DND-41 (cell line): ENCODE data around the gene MOGAT1.

Experiments
- ATAC-seq: fragments of 200-7000 bp; cut with Tn5 transposase; 3 replicates; pipeline ENCODE4 v1.9.1; 2021; ENCODE audit warnings: low read depth; ENCODE audit not compliant: insufficient read depth
- DNase-seq: peaks from one replicate; pipeline ENCODE4 v3.0.0-alpha.2; 2020
- H2AFZ ChIP-seq: 2 replicates; pipeline ENCODE4 v1.6.0; 2012; ENCODE audit warnings: low read depth, low read length
- H3K27ac ChIP-seq: 2 replicates; pipeline ENCODE4 v1.5.1; 2012; ENCODE audit warnings: low read length, inconsistent platforms
- H3K27me3 ChIP-seq: fragments of 200-600 bp; sonication (generic); 2 replicates; pipeline ENCODE4 v1.6.0; 2012; ENCODE audit warnings: low read length, mild to moderate bottlenecking, inconsistent platforms; ENCODE audit not compliant: insufficient read depth, poor library complexity
- H3K36me3 ChIP-seq: 2 replicates; pipeline ENCODE4 v1.5.1; 2012; ENCODE audit warnings: low read length, inconsistent platforms; ENCODE audit not compliant: insufficient read depth
- H3K4me1 ChIP-seq: 2 replicates; pipeline ENCODE4 v1.5.1; 2012; ENCODE audit warnings: mild to moderate bottlenecking, low read length; ENCODE audit not compliant: insufficient read depth
- H3K4me2 ChIP-seq: 2 replicates; pipeline ENCODE4 v1.6.0; 2012; ENCODE audit warnings: mild to moderate bottlenecking, moderate library complexity, low read length, inconsistent platforms; ENCODE audit not compliant: insufficient read depth
- H3K4me3 ChIP-seq, 2 experiments: fragments of 200-600 bp in 1 of 2; shearing (Covaris generic) in 1 of 2; 2 replicates each; pipeline ENCODE4 v1.5.1; 2012 to 2016; ENCODE audit warnings: inconsistent platforms in 2 of 2, low read length in 2 of 2, mild to moderate bottlenecking in 2 of 2, low read depth in 1 of 2, moderate library complexity in 1 of 2
- H3K79me2 ChIP-seq: 2 replicates; pipeline ENCODE4 v1.6.0; 2012; ENCODE audit warnings: low read length, inconsistent platforms; ENCODE audit not compliant: insufficient read depth
- H3K9ac ChIP-seq: 2 replicates; pipeline ENCODE4 v1.6.0; 2012; ENCODE audit warnings: low read depth, mild to moderate bottlenecking, inconsistent platforms, low read length, moderate library complexity
- H3K9me3 ChIP-seq: 2 replicates; pipeline ENCODE4 v1.5.1; 2012; ENCODE audit warnings: low read length, moderate library complexity, mild to moderate bottlenecking, inconsistent platforms; ENCODE audit not compliant: insufficient read depth, severe bottlenecking
- H4K20me1 ChIP-seq: 2 replicates; pipeline ENCODE4 v1.6.0; 2012; ENCODE audit warnings: low read length; ENCODE audit not compliant: insufficient read depth
- CTCF ChIP-seq: IDR thresholded peaks from 2 replicates; pipeline ENCODE4 v1.5.1; 2012; ENCODE audit warnings: borderline replicate concordance, low read length, moderate library complexity, mild to moderate bottlenecking; ENCODE audit not compliant: poor library complexity, severe bottlenecking; ENCODE audit errors: extremely low read depth
- EZH2 ChIP-seq: IDR thresholded peaks from 3 replicates; pipeline ENCODE4 v1.6.1; 2012; ENCODE audit warnings: borderline replicate concordance, low read depth, mild to moderate bottlenecking, moderate library complexity, low read length, inconsistent platforms; ENCODE audit not compliant: severe bottlenecking

MOGAT1 gene

GRCh38 chr2:222722327-222722946 lies 51.0 kb downstream of the MOGAT1 start:
- Histone ChIP-seq H3K79me2 (no peaks in the 10 kb centered on the region), H3K36me3 (no peaks in the 10 kb centered on the region), H3K4me1 (no peaks in the 10 kb centered on the region), H3K9me3 (no peaks in the 10 kb centered on the region), H4K20me1 (no peaks in the 10 kb centered on the region), H3K9ac (no peak overlapping the region), H3K4me3 (no peak overlapping the region), H3K4me2 (no peak overlapping the region), H3K27ac (no peak overlapping the region), H3K27me3 (no peaks in the 10 kb centered on the region), H2AFZ (no peak overlapping the region)
- ATAC-seq = no peak
- TF ChIP-seq EZH2 = no peak
- no peak for TF ChIP-seq CTCF
- no peak for DNase-seq

- Histone ChIP-seq H3K9ac (no peak overlapping the region), H3K27me3 (no peaks in the 10 kb centered on the region), H3K4me1 (no peaks in the 10 kb centered on the region), H2AFZ (no peak overlapping the region), H3K36me3 (no peaks in the 10 kb centered on the region), H3K27ac (no peak overlapping the region), H3K9me3 (no peaks in the 10 kb centered on the region), H4K20me1 (no peaks in the 10 kb centered on the region), H3K4me2 (no peak overlapping the region), H3K4me3 (no peak overlapping the region), H3K79me2 (no peaks in the 10 kb centered on the region)
- TF ChIP-seq CTCF (no peak), EZH2 (no peak)
- ATAC-seq = no peak
- no peak for DNase-seq
These were observed 52.8 kb downstream of the MOGAT1 start for GRCh38 chr2:222724208-222724607.

GRCh38 chr2:222728621-222729020 lies 57.2 kb downstream of the MOGAT1 start:
- ATAC-seq (no peak), DNase-seq (no peak)
- no peaks in the 10 kb centered on the region for H3K36me3 ChIP-seq
- no peaks in the 10 kb centered on the region for H3K9me3 ChIP-seq
- H3K4me3 ChIP-seq = no peak overlapping the region
- no peaks in the 10 kb centered on the region for H3K27me3 ChIP-seq
- H3K4me2 ChIP-seq = no peak overlapping the region
- H3K27ac ChIP-seq = no peak overlapping the region
- no peak for TF ChIP-seq CTCF
- no peak for TF ChIP-seq EZH2
- H2AFZ ChIP-seq = no peak overlapping the region
- H3K9ac ChIP-seq = no peak overlapping the region
- no peaks in the 10 kb centered on the region for H3K79me2 ChIP-seq
- H4K20me1 ChIP-seq = no peaks in the 10 kb centered on the region
- peaks cover 6% of the 10 kb centered on the region; the same call in 1 of the 2 replicates for H3K4me1 ChIP-seq
